HG02970 (cell line): ENCODE measurements around the gene DGAT2L6.
A peak's percentile ranks its signal among the peaks of the same experiment; 100 is the strongest.

Experiments used
- ATAC-seq: cut with Tn5 transposase; IDR thresholded peaks from one replicate; pipeline ENCODE4 v1.9.1; 2021; ENCODE audit warnings: mild to moderate bottlenecking, moderate library complexity, moderate number of reproducible peaks; ENCODE audit not compliant: unreplicated experiment, low FRiP score

The DGAT2L6 gene, protein sequence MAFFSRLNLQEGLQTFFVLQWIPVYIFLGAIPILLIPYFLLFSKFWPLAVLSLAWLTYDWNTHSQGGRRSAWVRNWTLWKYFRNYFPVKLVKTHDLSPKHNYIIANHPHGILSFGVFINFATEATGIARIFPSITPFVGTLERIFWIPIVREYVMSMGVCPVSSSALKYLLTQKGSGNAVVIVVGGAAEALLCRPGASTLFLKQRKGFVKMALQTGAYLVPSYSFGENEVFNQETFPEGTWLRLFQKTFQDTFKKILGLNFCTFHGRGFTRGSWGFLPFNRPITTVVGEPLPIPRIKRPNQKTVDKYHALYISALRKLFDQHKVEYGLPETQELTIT

DNA sequence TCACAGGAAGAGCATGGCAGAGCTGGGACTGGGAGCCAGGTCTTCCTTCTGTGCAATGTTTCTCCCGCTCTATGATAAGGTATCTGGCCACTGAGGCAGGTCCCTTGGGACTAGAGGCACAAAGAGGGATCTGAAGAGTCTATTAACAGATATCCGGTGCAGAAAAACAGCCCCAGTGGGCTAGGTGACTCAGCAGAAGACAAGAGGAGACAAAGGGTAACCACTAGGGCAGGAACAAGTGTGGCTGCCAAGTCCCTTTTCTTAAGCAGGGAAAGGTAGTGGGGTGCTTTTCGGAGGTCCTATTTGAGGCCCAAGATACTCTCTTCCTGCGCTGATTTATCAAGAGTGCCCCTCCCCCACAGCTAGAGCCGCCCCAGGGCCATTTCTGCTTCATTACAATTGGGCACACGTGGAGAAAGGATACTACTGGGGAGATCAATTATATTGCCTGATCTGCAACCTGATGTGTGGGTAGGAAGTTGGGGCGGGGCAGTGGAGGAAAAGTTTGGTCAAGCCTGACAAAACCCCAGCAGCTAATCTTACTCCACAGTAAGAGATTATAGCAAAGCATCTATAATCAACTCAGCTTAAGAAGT lies at the start of gene DGAT2L6:
DGAT2L6 (plus strand) TSS at position 546 of the 596 bp plus-strand sequence. CDS start 100 bp downstream, outside the sequence.
- ATAC-seq: no peak

DNA sequence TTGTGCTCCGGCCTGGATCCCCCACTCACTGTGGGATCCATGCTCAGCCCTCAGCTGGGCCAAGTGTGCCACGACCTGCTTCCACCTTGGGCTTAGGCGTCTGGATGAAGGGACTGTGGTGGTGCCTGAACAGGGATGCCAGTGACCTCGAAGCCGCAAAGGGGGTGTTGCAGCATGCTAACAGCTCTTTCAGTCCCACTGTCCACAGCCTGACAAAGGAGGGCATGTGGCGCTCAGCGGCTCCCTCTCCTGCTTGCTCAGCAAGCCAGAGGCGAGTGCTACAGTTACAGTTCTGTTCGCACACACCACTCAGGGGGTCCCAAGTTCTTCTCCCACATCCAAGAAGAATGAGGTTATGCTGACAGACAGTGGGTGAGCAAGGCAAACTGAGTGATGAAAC lies 49.2 kb upstream of the DGAT2L6 start:
- ATAC-seq: no peak

DNA sequence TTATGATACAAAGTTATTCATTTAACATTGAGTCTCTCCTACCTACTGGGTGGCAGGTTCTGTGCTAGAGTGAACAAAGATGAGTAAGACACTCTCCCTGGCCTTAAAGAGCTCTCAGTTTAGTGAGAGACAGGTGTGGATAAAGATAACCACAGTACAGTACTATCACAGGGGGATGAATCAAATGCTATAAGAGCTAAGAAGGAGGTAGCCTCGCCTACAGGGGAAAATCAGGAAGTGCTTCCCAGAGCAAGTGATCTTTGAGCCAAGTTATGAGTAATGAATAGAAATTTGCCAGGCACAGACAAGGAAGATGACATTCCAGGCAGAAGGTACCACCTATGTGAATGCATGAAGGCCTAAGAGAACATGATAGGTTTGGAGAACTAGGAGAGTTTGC lies 47.5 kb upstream of the DGAT2L6 start:
- no peak for ATAC-seq

DNA sequence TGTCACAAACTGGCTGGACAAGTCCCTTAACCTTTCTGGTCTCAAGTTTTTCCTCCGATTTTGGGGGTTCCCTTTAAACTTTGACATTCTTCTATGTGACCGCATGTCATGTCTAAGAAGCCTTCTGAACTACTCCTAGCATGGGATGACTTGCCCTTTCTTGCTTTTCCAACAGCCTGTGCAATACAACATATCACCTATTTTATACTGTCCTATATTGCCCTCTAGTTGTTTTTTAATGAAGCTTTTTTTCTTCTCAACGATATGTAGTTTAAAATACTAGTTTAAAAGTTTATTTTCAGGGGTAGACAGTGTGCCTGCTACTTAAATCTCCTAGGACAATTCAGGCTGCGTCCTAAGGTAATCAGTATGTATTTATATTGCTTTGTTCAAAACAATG lies 45.1 kb upstream of the DGAT2L6 start:
- ATAC-seq: no peak

DNA sequence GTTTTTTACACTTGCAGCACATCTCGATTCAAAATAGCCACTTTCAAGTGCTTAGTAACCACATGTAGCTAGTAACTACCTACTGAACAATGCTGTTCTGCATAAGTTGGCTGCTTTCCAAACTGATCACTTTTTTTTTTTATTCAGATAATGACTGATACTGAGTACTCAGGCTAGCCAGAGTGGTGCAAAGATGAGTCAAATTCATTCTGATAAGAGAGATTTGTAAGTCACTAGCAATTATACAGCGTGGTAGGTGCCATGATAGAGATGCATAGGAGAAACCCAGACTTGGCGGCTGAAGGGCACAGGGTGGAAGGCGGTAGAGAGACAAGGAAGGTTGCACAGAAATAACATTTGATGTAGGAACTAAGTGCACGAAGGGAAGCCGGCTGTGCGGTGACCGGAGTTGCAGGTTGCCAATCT lies 44.4 kb upstream of the DGAT2L6 start:
- peak; percentile 17 for ATAC-seq

DNA sequence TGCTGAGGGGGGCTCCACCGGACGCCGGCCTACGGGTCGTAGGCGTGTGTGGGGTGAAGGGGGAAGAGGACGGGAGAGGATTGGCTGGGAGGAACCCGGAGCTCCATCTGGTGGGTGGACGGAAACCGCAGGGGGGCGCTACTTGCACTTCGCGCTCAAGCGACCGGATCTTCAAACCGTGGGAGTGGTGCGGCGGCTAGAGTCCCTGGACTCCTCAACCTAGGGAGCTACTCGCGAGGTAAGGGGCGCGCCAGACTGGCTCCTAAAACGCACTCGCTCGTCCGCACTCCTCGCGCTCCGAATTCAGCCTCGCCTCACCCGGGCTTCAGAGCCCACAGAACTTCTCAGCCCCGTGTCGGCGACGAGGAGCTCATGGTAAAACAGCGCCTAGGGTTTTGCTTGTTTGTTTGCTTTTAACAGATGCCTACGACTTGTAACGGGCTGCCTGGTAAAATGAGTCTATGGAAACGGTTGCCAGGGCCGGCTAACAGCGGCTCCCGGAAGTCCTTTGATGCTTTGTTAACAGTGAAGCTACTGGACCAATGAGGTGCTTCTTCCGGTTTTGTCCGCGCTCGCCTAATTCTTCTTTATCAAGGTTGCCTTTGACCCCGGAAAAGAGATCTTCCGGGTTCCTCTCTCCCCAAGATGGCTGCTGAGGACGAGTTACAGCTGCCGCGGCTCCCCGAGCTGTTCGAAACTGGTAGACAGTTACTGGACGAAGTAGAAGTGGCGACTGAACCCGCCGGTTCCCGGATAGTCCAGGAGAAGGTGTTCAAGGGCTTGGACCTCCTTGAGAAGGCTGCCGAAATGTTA lies 43.8 kb upstream of the DGAT2L6 start, which contains the start of gene IGBP1:
IGBP1 (plus strand) TSS at position 145 of the 813 bp plus-strand sequence; CDS start at position 646, 501 bp downstream.
- ATAC-seq: peak; percentile 85

DNA sequence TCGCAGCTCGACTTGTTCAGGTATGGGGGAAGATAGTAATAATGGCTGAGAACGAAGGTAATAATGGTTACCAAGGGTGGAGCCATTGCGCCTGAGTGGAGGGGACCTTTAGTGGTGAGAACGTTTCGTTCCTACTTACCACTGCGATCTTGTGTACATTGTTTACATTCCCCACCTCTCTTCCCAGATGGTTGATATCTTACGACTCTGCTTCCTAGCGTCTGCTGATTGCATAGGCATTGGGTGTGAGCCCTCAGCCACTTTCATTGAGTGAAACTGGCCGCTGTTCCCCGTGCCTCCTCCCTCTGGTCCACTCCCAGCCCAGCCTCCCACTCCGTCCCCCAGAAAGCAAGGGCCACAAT lies 43.2 kb upstream of the DGAT2L6 start:
- ATAC-seq: no peak

DNA sequence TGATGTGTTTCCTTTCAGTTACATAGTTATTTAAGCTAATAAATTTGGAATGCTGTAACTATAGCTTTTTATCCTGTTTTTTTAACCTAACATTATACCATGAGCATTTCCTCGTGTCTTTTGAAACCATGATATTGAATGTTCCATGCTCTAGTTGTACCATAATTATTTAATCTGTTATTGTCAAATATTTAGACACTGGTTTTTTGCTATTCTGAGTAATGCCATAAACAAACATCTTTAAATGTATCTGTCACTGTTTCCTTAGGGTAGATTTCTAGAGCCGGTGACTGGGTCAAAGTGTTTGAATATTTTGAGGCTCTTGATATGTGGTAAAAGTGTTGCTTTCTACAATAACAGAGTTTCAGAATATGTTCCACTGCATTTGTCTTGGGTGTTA lies 38.7 kb upstream of the DGAT2L6 start:
- no peak for ATAC-seq

DNA sequence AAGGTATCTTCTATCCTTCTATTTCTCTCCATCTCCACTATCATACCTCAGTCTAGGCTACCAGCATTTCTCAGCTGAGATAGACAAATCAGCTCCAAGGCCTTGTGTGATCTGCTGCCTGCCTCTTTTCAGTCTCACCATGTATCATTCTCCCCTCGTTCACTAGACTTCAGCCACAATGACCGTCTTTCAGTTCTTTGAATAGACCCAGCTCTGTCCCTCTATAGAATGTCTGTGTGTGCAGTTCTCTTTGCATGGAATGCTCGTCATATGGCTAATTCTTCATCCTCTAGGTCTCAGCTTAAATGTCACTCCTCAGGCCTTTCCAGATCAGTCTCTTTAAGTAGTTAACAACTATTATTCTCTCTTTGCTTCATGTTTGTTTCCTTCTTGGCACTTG lies 37.5 kb upstream of the DGAT2L6 start:
- ATAC-seq: no peak

DNA sequence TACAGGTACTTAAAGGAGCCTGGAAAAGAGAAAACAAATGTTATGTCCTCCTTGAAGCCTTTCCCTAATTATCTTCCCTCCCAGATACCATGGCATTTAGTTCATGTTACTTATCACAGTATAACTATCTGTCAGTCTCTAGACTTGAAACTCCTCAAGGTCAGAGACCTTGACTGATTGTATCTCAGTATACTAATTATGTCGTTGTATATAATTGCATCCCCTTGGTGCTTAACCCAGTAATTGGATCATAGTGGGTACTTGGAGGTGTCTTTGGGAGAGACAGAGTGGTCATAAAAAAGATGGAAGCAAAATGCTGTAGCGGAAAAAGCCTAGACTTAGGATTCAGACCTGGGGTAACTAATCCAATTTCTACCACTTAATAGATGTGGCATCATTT lies 35.9 kb upstream of the DGAT2L6 start:
- ATAC-seq: no peak

DNA sequence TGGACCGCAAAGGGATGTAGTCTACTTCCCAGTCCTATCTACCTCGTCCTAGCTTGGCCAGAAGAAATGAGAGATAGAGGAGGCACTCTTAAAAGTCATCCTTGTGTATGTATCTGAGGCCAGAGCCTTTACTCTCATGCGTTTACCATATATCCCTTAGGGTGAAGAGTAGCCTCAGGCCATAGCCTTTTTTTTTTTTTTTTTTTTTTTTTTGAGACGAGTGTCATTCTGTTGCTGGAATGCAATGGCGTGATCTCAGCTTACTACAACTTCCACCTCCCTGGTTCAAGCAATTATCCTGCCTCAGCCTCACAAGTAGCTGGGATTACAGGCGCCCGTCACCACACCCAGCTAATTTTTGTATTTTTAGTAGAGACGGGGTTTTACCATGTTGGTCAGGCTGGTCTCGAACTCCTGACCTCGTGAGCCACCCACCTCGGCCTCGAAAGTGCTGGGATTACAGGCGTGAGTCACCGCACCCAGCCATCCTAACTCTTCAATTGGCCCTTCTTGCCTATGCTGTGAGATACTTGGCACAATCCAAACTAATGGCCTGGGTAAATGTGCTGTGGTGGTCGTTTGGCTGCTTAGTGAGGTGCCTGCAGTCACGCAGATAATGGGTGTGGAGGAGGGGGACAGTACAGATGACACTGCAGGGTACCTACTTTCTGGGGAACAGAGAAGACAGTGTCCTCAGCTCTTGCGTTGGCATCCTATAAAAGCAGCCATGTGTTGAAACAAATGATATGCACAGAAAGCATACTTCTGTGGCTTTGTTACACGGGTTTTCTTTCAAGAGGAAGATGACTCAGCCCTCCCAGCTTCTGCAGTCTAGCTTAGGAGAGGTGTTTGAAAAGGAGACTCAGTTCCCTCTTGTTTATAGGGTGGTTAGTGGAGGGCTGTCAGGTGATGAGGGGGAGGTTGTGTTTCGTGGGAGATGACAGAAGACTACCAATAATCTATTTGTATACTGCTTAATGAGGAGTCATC lies 10.4 kb upstream of the DGAT2L6 start:
- no peak for ATAC-seq

DNA sequence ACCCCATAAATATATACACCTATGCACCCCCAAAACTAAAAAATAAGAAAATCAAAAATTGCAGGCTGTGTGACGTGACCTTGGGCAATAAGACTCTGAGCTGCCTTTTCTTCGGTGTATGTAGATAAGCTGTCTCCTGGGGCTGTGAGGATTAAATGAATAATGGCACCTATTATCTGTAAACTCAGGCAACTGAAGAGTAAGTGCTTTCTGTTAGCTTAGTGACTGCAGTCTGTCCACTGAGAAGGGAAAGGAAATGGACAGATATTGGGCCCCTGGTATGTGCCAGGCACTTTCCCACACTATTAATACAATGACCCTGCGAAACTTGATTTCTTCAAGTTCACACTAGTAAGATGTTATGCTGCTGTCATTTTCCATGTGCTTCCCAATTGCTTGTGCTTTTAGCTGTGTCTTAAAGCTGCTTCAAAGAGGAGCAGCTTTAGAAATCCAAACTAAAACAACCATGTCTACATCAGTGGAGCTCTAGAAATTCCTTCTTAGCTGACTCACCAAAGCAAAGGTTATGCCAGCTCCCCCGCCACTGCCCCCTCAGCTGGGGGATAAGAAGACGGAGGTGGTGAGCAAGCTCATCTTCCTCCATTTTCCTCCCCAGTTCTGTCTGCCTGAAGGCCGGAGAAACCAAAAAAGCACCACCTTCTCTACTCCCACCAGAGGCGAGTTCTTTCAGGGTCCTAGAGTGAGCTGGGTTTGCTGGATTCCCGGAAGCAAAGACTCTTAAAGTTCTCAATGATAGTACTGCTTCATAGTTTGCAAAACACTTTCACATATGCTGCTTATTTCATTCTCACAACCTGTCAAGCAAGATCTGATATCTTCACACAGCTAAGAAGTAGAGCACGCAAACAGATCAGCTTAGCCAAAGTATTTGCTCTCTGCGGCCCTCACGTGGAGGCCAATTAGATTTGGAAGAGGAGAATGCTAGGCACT lies 8.8 kb upstream of the DGAT2L6 start:
- no peak for ATAC-seq

DNA sequence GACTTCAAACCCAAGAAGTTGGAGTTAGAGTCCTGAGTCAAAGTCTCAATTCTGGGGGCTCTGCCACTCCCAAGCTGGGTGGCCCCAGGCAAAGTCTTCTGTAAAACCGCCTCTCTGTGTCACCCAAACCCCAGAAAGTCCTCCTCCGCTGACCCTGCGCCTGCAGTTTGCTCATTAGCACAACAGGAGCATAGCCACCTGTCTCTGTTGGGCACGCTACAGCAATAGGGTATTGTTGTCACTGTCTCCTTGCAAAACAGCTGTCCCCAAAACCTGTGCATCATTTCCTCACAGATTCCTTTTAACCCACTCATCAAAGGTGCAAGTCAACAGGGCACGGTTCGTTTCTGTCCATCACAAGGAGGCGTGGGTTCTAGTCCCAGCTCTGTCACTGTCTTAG lies 8.0 kb upstream of the DGAT2L6 start:
- no peak for ATAC-seq

DNA sequence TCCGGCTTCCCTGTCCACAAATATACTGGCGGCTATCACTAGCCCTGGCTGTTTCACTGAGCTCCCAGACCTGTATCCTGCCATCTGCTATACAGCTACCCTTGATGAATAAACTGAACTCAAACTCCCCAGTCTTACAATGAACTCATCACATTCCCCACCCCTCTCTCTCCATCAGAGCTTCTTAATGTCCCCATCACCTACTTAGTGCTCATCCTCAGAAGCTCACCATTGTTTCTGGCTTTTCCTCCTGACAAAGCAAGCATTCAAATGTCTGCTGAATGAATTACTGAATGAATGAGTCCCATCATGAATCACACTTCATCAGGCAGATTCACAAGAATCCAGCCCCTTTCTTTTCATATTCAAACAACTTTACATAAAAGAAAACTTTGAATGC lies 5.7 kb upstream of the DGAT2L6 start:
- ATAC-seq: no peak

DNA sequence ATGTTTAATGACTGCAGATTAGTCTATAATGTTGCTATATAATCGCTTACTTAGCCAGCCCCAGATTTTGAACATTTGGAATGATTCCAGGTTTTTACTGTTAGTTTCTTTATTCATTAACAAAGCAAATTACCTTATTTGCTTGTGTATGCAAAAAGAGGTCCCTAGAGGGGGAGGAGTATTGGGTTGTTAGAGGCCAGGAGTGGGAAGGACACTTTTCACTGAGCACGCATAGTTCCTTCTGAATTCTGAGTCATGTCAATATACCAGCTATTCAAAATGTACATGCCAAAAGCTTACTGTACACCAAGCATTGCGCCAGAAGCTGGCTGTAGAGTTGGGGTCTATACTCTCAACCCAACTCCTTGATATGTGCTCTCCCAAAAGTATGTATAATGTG lies 5.1 kb upstream of the DGAT2L6 start:
- no peak for ATAC-seq

DNA sequence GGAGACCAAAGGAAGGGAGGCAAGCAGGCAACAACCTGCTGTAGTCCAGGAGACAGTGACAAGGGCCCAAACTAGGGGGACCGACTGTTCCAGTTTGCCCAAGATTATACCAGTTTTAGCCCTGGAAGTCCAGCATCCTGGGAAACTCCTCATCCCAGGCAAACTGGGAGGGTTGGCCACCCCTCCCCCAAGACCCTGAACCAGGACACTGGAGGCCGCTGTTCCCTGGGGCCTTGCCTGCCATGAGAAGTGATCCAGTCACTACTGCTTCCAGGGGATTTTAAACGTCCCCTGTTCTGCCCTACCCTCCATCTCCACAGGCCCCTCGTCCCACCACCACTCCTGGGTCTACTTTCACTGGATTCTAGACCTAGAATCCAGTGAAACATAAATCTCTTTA lies 4.3 kb upstream of the DGAT2L6 start:
- ATAC-seq: no peak

DNA sequence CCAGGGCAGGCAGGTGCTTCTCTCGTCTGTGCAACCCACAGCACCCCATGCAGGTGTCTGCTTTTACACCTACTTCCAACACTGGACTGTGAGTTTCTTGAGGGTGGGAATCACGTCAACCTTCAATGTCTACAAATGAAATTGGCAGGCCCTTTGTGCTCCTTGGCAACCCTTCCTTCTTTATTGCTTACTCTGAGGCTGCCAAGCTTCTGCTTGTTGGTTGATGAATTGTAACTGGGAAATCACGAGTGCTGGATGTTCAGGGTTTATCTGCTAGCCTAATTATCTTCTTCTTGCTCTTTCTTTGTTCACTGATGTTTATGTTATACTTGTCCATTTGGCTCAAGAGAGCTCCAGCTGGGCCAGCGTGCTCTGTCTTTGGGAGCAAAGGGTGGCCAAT lies 2.5 kb upstream of the DGAT2L6 start:
- ATAC-seq: no peak

DNA sequence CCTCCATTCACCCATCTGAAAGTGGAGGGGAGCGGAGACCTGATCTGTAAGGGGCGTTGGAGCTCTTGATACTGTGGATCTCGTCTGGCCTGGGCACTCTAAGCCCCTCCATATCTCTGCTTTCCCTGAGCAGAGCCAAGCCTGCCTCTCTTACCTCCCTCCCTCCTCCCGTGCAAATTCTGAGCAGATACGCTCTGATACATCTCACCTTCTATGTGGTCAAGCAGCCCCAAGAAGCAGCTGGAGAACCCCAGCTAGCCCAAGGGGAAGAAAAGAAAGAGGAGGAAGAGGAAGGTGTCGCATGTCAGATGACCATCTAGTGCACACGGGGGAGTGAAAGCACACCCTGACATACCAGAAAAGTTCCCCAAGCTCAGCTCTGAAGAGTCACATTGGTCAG lies 1.9 kb upstream of the DGAT2L6 start:
- ATAC-seq: no peak

DNA sequence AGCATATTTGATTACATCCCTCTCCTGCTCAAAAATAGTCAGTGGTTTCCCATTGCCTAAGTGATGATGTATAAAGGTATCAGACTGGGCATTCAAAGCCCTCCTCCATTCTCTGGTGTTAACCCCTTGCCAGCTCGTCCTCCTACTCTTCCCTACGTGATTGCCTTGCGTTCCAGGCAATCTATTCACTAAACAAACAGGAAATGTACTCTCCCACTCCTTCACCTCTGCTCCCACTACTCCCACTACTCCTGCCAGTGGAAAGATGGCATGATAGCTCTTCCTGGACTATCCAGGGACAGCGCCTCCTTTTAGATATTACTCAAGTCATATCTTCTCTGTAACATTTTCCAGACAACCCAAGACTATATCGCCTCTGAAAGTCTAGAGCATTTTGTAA lies 5.8 kb downstream of the DGAT2L6 start:
- ATAC-seq: no peak
